Activated CD4-positive, alpha-beta T cell treated with anti-CD3 and anti-CD28 coated beads, Interleukin-2, amount 10 ng/mL, durations not matched to agents 7 days and 5 days (primary cell): ENCODE measurements around the gene MID1. TPM values are rescaled to one million over a fixed set of nuclear protein-coding genes. Genes with fewer than 3 reads are reported as not detected.

ENCODE experiments used
- CTCF ChIA-PET: fragments of 350-600 bp; sonication (Branson Sonifier 250); formaldehyde crosslinking; loops from one replicate; lab custom pipeline; 2021; ENCODE audit warnings: antibody characterized with exemption; lab: Charles Lee
- POLR2A ChIA-PET: fragments of 350-600 bp; sonication (Branson Sonifier 250); formaldehyde crosslinking; loops from one replicate; lab custom pipeline; 2021; ENCODE audit warnings: antibody characterized with exemption; lab: Charles Lee
- DNase-seq: peaks from one replicate; pipeline ENCODE4 v3.0.0-alpha.2; 2020
- H3K27ac Mint-ChIP-seq: one replicate; pipeline ENCODE4 v1.8.0; 2021; ENCODE audit warnings: mild to moderate bottlenecking, moderate library complexity, mixed read lengths
- H3K27me3 Mint-ChIP-seq: one replicate; pipeline ENCODE4 v1.8.0; 2021; ENCODE audit warnings: mixed read lengths
- H3K36me3 Mint-ChIP-seq: one replicate; pipeline ENCODE4 v1.8.0; 2021; ENCODE audit warnings: low read depth, mixed read lengths
- H3K4me1 Mint-ChIP-seq: one replicate; pipeline ENCODE4 v1.8.0; 2021; ENCODE audit warnings: mixed read lengths
- H3K4me3 Mint-ChIP-seq: one replicate; pipeline ENCODE4 v1.8.0; 2021; ENCODE audit warnings: mild to moderate bottlenecking, moderate library complexity, mixed read lengths
- H3K9me3 Mint-ChIP-seq: one replicate; pipeline ENCODE4 v1.8.0; 2021; ENCODE audit warnings: mixed read lengths
- total RNA-seq, 2 experiments: library from RNA; stranded (reverse); gene quantifications; one replicate each; pipeline ENCODE4 v1.2.3, GENCODE V29; 2021

The MID1 gene
- total RNA-seq, 2 experiments from 2014 or later: 0.22 to 0.23 TPM

DNA sequence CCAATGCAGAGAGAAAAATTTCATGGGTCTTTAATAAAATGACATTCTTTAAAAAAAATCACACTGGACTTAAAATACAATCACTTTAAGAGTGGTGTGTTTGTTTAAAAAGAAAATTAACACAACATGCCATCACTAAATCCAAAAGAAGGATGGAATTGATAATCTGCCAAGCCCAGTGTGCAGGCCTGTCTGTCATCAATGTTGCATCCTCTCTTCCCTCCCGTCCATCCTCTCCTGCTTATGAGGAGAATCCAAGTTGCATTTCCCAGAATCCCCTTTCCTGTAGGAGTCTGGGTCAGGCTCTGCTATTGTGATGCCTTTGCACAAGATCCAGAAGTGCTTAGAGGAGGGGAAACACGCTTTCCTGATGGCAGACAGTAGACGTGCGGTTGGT is 169.4 kb downstream of the MID1 start:
- Mint-ChIP-seq H3K4me1 (no peaks in the 10 kb centered on the region), H3K27ac (no peak overlapping the region), H3K27me3 (no peaks in the 10 kb centered on the region), H3K4me3 (no peak overlapping the region), H3K36me3 (no peaks in the 10 kb centered on the region), H3K9me3 (peaks cover 2% of the 10 kb centered on the region)
- no peak for DNase-seq
- ChIA-PET CTCF (no interaction called here), POLR2A (no interaction called here)

GRCh38 chrX:10450229-10450958 is 170.0 kb downstream of the MID1 start:
- DNase-seq: no peak
- no peaks in the 10 kb centered on the region for H3K36me3 Mint-ChIP-seq
- no peak overlapping the region for H3K4me3 Mint-ChIP-seq
- CTCF ChIA-PET: no interaction called here
- H3K4me1 Mint-ChIP-seq: no peaks in the 10 kb centered on the region
- H3K9me3 Mint-ChIP-seq: peaks cover 2% of the 10 kb centered on the region
- no peaks in the 10 kb centered on the region for H3K27me3 Mint-ChIP-seq
- POLR2A ChIA-PET: no interaction called here
- no peak overlapping the region for H3K27ac Mint-ChIP-seq

GRCh38 chrX:10447564-10448214 is 172.7 kb downstream of the MID1 start:
- DNase-seq: no peak
- no peaks in the 10 kb centered on the region for H3K27me3 Mint-ChIP-seq
- no peaks in the 10 kb centered on the region for H3K36me3 Mint-ChIP-seq
- no peaks in the 10 kb centered on the region for H3K9me3 Mint-ChIP-seq
- H3K4me3 Mint-ChIP-seq: no peak overlapping the region
- no peaks in the 10 kb centered on the region for H3K4me1 Mint-ChIP-seq
- no peak overlapping the region for H3K27ac Mint-ChIP-seq
- POLR2A ChIA-PET: no interaction called here
- CTCF ChIA-PET: no interaction called here

DNA sequence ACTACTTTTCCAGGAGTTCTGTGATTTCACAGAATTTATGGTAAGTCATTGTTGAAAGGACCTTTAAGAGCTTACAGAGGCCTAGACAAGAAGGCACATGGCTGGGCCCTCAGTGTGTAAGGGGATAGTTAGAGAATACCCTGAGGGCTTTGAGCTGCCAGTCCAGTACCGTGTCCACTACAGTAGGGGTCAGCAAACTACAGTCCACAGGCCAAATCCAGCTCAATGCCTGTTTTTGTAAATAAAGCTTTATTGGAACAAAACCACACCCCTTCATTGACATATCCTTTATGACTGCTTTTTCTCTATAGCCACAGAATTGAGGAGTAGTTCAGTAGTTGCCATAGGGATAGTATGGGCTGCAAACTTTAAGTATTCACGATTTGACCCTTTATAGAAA is 176.2 kb downstream of the MID1 start:
- Mint-ChIP-seq H3K36me3 (no peaks in the 10 kb centered on the region), H3K9me3 (no peaks in the 10 kb centered on the region), H3K4me1 (no peaks in the 10 kb centered on the region), H3K27me3 (no peaks in the 10 kb centered on the region), H3K4me3 (no peak overlapping the region), H3K27ac (no peak overlapping the region)
- no peak for DNase-seq
- CTCF ChIA-PET: no interaction called here
- POLR2A ChIA-PET: no interaction called here

DNA sequence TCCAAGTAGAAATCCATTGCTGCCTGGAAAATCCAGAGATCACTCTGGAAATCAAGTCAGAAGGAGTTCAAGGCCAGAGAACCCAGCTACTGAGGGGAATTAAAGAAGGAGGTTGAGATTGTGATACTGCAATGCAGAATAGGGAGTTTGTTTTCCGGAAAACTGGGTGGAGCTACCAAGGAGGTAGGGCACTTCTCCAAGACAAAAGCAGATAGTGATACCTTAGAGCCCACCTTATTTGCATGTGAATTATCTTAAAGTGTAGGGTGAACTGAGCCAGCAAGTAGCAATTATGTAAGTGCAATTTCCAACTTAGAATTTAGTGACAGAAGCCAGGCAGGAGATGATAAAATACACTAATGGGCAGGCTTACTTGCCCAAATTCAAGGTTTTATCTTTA is 178.9 kb downstream of the MID1 start:
- Mint-ChIP-seq H3K4me3 (no peak overlapping the region), H3K9me3 (no peaks in the 10 kb centered on the region), H3K27me3 (no peaks in the 10 kb centered on the region), H3K36me3 (no peaks in the 10 kb centered on the region), H3K4me1 (no peaks in the 10 kb centered on the region), H3K27ac (no peak overlapping the region)
- CTCF ChIA-PET: no interaction called here
- POLR2A ChIA-PET: no interaction called here
- DNase-seq: no peak

- ChIA-PET CTCF (no interaction called here), POLR2A (no interaction called here)
- no peaks in the 10 kb centered on the region for H3K4me1 Mint-ChIP-seq
- no peaks in the 10 kb centered on the region for H3K27me3 Mint-ChIP-seq
- no peak overlapping the region for H3K4me3 Mint-ChIP-seq
- DNase-seq: no peak
- H3K27ac Mint-ChIP-seq: no peak overlapping the region
- no peaks in the 10 kb centered on the region for H3K36me3 Mint-ChIP-seq
- no peaks in the 10 kb centered on the region for H3K9me3 Mint-ChIP-seq
Measured at GRCh38 chrX:10433296-10433965, 187.0 kb downstream of the MID1 start.

DNA sequence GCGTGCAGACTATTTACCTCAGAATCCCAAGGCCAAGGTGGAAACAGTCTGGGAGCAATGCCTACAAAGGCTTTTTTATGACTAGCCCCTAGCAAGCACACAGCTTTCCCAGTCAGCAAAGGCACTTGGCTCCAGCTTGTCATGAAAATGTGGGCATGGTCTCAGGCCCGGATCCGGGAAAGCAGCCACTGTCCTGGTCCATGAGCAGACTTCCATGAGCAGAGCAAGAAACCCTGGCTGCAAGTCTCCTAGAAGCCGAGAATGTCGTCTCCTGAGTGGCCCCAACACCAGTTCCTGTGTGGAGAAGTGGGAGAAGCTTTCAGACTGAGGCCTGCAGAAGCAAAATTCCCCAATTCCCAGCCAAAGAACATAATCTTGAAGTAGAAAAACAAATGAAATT is 190.5 kb downstream of the MID1 start:
- POLR2A ChIA-PET: no interaction called here
- no peaks in the 10 kb centered on the region for H3K36me3 Mint-ChIP-seq
- no peaks in the 10 kb centered on the region for H3K27me3 Mint-ChIP-seq
- no peaks in the 10 kb centered on the region for H3K9me3 Mint-ChIP-seq
- H3K27ac Mint-ChIP-seq: no peak overlapping the region
- CTCF ChIA-PET: no interaction called here
- DNase-seq: no peak
- no peaks in the 10 kb centered on the region for H3K4me1 Mint-ChIP-seq
- no peak overlapping the region for H3K4me3 Mint-ChIP-seq

DNA sequence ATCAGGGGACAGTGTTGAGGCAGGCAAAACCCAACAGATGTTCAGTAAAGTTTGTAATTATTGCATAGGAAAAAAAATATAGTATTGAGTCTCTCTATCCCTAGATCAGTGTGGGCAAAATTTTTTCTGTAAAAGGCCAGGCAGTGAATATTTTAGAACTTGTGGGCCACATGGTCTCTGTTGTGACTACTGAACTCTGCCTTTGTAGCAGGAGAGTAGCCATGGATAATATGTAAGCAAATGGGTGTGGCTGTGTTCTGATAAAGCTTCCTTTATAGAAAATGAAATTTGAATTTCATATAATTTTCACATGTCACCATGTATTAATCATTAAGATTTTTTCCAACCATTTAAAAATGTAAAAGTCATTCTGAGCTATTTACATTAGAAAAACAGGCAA is 193.1 kb downstream of the MID1 start:
- no peak for DNase-seq
- Mint-ChIP-seq H3K4me1 (no peaks in the 10 kb centered on the region), H3K36me3 (no peaks in the 10 kb centered on the region), H3K9me3 (no peaks in the 10 kb centered on the region), H3K4me3 (no peak overlapping the region), H3K27me3 (no peaks in the 10 kb centered on the region), H3K27ac (no peak overlapping the region)
- ChIA-PET CTCF (no interaction called here), POLR2A (no interaction called here)

DNA sequence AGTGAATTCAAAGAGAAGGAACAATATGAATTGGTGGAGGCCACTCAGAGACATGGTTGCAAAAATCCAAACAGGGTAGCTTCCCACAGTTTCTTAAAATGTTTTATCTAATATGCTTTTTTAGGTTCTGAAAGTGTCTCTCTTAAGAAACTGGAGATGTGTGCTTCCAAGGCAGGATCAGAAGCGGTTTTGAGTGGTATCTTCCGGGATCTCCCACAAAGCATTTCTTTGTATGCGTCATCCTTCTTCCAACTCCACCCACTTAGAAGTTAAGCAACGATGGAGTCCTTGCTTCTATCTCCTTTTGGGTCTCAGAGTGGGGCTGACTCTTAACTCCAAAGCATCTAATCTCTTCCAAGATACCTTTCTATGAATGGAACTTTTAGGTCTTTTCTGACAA is 196.7 kb downstream of the MID1 start:
- no peaks in the 10 kb centered on the region for H3K36me3 Mint-ChIP-seq
- no peaks in the 10 kb centered on the region for H3K9me3 Mint-ChIP-seq
- POLR2A ChIA-PET: no interaction called here
- CTCF ChIA-PET: no interaction called here
- no peaks in the 10 kb centered on the region for H3K4me1 Mint-ChIP-seq
- no peak overlapping the region for H3K27ac Mint-ChIP-seq
- H3K27me3 Mint-ChIP-seq: no peaks in the 10 kb centered on the region
- H3K4me3 Mint-ChIP-seq: no peak overlapping the region
- DNase-seq: no peak

- DNase-seq: no peak
- POLR2A ChIA-PET: no interaction called here
- no peaks in the 10 kb centered on the region for H3K9me3 Mint-ChIP-seq
- no peaks in the 10 kb centered on the region for H3K27me3 Mint-ChIP-seq
- no peak overlapping the region for H3K4me3 Mint-ChIP-seq
- no peaks in the 10 kb centered on the region for H3K4me1 Mint-ChIP-seq
- H3K36me3 Mint-ChIP-seq: no peaks in the 10 kb centered on the region
- H3K27ac Mint-ChIP-seq: no peak overlapping the region
- CTCF ChIA-PET: no interaction called here
Measured at GRCh38 chrX:10420134-10420533, 200.3 kb downstream of the MID1 start.

GRCh38 chrX:10416424-10416823 is 204.0 kb downstream of the MID1 start:
- ChIA-PET CTCF (no interaction called here), POLR2A (no interaction called here)
- Mint-ChIP-seq H3K36me3 (no peaks in the 10 kb centered on the region), H3K4me1 (no peaks in the 10 kb centered on the region), H3K4me3 (no peak overlapping the region), H3K27ac (no peak overlapping the region), H3K9me3 (no peaks in the 10 kb centered on the region), H3K27me3 (no peaks in the 10 kb centered on the region)
- DNase-seq: no peak

GRCh38 chrX:10415306-10416001 is 204.9 kb downstream of the MID1 start:
- CTCF ChIA-PET: no interaction called here
- H3K36me3 Mint-ChIP-seq: no peaks in the 10 kb centered on the region

GRCh38 chrX:10414862-10415261 is 205.5 kb downstream of the MID1 start:
- Mint-ChIP-seq H3K27me3 (no peaks in the 10 kb centered on the region), H3K36me3 (no peaks in the 10 kb centered on the region), H3K27ac (no peak overlapping the region), H3K4me1 (no peaks in the 10 kb centered on the region), H3K9me3 (no peaks in the 10 kb centered on the region), H3K4me3 (no peak overlapping the region)
- DNase-seq: no peak
- ChIA-PET CTCF (no interaction called here), POLR2A (no interaction called here)

More at GRCh38 chrX:10415306-10416001, 204.9 kb downstream of the MID1 start:
- no peak for DNase-seq
- POLR2A ChIA-PET: no interaction called here
- no peaks in the 10 kb centered on the region for H3K27me3 Mint-ChIP-seq
- H3K9me3 Mint-ChIP-seq: no peaks in the 10 kb centered on the region
- H3K27ac Mint-ChIP-seq: no peak overlapping the region
- no peaks in the 10 kb centered on the region for H3K4me1 Mint-ChIP-seq
- no peak overlapping the region for H3K4me3 Mint-ChIP-seq
